Ovary (tissue), 3 donors: ENCODE data around the gene ANXA6.

ENCODE experiments used
- POLR2A ChIP-seq: fragments of 450-650 bp; IDR thresholded peaks from one replicate; pipeline ENCODE4 v1.6.1; 2017; ENCODE audit warnings: antibody characterized with exemption, mild to moderate bottlenecking, moderate library complexity
- TF ChIP-seq, protein P1 (sequence below), 3 donors: fragments of 450-650 bp in 2 of 3; fragments of 200-600 bp in 1 of 3; IDR thresholded peaks; one replicate each; pipeline versions ENCODE4 v1.5.1 to v1.8.0; 2016 to 2022; ENCODE audit warnings: antibody characterized with exemption in 3 of 3, mild to moderate bottlenecking in 1 of 3
- donor health status: DM: no; HTN: no; CAD: no.

GRCh38 chr5:151073280-151073679 is 84.3 kb downstream of the ANXA6 start:
- TF ChIP-seq POLR2A, result no peak
- TF ChIP-seq, protein P1, sequence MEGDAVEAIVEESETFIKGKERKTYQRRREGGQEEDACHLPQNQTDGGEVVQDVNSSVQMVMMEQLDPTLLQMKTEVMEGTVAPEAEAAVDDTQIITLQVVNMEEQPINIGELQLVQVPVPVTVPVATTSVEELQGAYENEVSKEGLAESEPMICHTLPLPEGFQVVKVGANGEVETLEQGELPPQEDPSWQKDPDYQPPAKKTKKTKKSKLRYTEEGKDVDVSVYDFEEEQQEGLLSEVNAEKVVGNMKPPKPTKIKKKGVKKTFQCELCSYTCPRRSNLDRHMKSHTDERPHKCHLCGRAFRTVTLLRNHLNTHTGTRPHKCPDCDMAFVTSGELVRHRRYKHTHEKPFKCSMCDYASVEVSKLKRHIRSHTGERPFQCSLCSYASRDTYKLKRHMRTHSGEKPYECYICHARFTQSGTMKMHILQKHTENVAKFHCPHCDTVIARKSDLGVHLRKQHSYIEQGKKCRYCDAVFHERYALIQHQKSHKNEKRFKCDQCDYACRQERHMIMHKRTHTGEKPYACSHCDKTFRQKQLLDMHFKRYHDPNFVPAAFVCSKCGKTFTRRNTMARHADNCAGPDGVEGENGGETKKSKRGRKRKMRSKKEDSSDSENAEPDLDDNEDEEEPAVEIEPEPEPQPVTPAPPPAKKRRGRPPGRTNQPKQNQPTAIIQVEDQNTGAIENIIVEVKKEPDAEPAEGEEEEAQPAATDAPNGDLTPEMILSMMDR (IDR thresholded peaks at IDR 0.05), result no peak
